HG03135 (cell line): ENCODE data around the gene PSMD13.

Experiments
- ATAC-seq: cut with Tn5 transposase; IDR thresholded peaks from one replicate; pipeline ENCODE4 v1.9.1; 2021; ENCODE audit warnings: mild to moderate bottlenecking, moderate library complexity; ENCODE audit not compliant: unreplicated experiment

PSMD13 gene

DNA sequence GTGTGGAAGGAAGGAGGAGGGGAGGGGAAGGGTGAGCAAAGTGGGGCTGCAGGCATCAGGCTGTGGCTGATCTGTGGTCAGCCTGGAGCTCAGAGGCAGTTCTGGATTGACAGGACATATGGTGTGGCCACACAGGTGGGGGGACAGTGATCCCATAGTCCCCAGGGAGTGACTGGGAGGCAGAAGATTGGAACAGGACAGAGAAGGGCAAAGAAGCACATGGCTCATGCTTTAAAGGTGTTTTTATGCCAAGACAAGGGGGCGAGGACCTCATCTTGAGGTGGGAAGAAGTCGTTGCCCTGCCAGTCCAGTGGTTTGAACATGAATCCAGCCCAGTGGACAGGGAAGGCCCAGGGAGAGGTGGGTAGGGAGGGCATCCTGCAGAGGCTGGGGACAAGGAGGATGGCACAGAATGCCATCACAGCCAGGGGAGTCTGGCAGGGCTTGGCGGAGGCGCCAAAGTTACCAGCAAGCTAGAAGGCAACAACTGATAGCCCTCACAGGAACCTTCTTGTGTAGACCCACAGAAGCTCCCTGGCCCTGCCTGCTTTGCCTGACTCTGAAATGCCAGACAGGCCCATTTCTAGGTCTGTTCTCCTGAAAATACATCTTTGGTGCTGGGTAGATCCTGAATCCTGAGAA is 32.7 kb upstream of the PSMD13 start:
- no peak for ATAC-seq

DNA sequence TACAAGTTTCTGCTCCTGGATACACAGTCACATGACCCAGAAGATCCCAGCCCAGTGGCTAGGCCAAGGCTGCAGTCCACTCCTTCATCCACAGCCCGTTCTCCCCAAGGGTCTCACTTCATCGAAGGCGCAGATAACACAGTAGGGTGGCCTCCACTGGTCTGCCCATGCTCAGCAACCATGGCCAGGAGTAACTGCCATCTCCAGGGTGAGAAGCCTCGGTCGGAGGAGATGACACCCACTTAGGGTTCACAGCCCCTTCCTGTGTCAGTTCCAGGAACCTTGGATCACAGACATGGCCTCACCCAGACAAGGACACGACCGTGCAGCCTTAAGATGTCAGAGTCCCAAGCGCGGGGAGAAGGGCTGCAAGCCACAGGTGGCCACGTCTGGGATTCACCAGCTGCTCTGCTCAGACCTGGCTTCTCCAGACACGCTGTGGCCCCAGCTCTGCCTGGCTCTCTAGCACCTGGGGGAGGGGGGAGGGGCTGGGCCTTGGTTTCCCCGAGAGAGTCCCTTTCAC is 32.1 kb upstream of the PSMD13 start:
- no peak for ATAC-seq

DNA sequence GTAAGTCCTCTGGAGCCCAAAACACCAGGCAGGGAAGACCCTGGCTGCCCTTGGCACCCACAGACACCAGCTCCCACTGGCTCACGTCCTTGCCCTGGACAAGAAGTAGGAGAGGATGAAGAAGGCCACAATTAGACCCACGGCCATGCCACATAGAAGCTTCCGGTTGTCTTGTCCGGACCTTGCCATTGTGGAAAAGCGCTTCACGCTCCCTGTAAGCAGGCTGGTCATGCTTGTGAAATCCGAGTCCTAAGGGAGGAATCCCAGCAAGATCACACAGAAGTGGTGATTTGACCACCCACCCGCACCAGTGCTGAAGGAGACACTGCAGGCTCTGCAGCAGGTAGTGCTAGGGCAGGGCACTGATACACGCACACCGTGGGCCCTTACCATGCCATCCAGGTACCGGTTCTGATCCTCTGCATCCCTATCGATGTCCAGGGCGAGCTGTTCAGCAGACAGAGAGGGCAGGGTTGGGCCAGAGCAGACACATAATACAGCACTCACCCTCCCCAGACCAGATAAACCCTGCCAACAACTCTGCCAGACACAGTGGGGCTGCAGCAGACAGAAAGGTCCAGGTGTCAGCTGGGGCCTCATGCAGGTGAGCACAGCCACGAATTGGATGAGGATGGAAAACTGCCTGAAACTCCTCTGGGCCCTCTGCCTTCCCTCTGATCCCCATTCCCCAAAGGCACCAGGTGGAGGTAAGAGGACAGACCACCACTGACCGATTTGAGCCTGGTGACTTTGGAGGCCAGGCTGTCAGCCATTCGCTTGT is 31.4 kb upstream of the PSMD13 start:
- no peak for ATAC-seq

DNA sequence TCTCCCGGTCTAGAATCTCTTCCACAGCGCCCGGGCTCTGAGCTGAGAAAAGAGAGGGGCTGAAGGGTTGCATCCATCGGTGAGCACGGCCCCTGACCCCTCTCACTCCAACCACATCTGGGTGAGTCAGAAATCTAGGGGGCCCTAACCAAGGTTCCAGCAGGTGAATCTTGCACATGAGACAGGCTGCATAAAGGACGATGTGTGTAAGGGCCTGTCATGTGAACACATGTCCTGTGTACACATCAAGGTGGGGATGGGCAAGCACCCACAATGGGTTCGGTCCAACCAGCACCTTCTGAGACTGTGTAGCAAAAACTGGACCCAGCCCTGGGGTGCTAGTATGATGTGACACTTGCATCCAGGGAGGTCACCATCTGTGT is 30.8 kb upstream of the PSMD13 start:
- ATAC-seq, result no peak

DNA sequence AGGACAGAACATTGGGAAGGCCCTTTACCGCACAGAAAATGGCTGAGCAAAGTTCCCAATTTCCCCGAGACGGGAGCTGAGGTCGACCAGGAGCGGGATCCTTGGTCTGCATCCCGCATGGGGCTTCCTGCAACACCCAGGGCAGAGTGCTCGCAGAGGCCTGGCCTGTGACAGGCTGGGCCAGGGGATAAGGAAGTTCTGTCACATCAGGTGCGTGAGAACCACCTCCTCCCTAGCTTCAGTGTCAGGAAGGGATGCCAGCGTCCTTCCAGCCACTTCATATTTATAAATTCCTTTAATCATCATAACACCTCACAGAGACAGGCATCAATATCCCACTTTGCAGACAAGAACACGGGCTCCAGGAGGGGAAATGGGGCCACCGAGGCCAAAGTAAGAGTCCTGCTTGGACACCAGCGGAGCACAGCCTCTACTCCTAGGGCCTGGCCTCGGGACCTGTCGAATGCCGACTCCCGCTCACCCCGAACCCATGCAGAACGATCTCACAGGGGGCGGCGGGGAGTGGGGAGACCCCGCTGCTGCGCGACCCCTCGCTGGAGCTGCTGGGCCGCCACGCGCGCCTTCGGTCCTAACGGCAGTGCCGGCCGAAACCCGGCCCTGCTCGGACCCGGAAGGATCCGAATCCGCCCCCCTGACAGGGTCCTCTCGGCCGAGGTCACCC is 30.1 kb upstream of the PSMD13 start:
- peak; percentile 2 for ATAC-seq

DNA sequence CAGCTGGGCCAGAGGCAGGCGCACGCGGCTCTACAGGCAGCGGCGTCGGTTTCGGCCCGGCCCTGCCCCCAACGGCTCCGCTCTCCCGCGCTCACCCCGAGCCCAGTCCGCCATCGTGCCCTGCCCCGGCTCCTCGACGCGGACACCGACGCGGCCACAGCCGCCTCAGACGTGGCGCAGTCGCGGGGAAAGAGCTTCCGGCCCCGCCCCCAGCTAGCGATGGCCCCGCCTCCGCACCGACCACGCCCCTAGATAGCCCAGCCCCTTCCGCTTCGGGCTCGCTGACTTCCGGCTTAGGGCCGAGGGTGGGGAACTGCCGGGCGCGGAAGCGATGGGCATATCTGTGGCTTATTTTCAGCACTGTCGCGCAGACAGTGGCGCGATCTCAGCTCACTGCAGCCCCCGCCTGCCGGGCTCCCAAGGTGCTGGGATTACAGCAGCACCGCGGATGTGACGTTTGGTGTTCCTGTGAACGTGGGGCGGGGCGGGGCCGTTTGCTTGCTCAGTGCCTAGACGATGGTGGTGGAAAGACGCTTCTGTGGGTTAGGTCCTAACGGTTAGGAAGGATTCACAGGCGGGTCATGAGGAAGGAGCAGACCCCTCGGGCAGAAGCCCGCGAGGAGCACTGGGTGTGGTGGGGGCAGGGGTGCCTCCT is 29.4 kb upstream of the PSMD13 start, which contains the start of the genes BET1L and RIC8A:
BET1L (minus strand) TSS at position 192 of the 655 bp plus-strand sequence; CDS start at position 114, 78 bp downstream.
RIC8A (plus strand) TSS at position 501 of the 655 bp plus-strand sequence. CDS start 1,147 bp downstream, outside the sequence.
- ATAC-seq, result peak; percentile 80

DNA sequence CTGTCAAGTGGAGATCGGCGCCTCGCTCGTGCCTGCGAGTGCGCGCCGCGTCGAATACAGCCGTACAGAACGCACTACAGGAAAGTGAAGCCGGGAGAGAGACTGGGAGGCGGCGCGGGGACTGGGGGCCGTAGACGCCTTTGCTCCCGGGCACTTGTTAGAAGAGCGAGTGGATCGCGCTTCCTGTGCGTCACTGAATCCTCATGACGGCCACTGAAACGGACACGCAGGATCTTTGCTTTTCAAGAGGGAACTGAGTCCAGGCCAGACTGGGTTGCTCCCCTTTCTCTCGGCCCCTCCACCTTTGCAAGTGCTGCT is 29.0 kb upstream of the PSMD13 start:
- peak; percentile 5 for ATAC-seq

DNA sequence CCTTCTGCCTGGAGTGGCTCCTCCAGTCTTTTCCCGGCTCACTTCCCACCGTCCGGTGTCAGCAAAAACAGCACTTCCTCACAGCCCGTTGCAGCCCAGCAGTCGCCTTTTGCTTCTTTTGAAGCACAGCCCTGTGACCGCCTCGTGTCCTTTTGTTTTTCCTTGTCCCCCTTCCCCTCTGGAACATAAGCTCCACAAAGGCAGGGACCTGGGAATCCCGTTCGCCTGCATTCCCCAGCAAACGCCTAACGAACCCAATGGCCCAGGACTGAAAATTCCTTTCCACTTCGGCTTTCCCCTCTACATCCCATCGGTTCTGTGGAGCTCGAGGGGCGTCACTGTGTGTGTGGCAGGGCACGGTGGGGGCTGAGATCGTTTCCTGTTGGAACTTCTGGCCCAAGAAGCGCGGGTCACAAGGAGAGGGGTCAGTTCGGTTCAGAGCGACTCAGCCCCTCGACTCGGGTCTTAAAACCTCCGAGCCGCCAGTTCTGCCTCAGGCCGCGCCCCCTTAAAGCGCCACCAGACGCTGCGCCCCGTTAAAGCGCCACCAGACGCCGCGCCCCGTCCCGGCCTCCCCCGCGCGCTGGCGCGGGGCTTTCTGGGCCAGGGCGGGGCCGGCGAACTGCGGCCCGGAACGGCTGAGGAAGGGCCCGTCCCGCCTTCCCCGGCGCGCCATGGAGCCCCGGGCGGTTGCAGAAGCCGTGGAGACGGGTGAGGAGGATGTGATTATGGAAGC is 28.4 kb upstream of the PSMD13 start:
- peak; percentile 35 for ATAC-seq

DNA sequence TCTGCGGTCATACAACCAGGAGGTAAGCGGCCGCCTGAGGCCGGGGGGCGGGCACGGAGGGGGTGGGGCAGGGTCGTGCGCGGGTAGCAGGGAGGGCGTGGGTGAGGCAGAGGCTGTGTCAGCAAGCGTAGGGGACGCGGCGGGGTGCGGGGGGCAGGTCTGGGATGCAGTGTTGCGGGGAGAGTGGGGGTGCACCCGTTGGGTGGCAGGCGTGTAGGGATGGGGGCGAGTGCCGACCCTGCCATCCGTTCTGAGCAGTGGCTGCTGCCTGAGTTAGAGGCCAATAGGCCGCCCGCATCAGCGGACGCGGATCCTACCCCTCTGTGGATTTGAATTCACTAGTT is 27.9 kb upstream of the PSMD13 start:
- no peak for ATAC-seq

DNA sequence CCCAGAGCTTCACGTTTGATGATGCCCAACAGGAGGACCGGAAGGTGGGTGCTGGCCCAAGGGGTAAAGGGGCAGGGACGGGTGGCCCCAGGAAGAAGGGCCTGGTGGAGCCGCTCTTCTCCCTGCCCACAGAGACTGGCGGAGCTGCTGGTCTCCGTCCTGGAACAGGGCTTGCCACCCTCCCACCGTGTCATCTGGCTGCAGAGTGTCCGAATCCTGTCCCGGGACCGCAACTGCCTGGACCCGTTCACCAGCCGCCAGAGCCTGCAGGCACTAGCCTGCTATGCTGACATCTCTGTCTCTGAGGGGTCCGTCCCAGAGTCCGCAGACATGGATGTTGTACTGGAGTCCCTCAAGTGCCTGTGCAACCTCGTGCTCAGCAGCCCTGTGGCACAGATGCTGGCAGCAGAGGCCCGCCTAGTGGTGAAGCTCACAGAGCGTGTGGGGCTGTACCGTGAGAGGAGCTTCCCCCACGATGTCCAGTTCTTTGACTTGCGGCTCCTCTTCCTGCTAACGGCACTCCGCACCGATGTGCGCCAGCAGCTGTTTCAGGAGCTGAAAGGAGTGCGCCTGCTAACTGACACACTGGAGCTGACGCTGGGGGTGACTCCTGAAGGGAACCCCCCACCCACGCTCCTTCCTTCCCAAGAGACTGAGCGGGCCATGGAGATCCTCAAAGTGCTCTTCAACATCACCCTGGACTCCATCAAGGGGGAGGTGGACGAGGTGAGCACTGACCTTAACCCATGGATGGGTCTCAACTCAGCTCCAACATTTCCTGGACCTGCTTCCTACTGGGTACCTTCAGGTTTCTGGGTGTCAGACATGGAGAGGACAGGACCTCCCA is 27.3 kb upstream of the PSMD13 start:
- no peak for ATAC-seq

DNA sequence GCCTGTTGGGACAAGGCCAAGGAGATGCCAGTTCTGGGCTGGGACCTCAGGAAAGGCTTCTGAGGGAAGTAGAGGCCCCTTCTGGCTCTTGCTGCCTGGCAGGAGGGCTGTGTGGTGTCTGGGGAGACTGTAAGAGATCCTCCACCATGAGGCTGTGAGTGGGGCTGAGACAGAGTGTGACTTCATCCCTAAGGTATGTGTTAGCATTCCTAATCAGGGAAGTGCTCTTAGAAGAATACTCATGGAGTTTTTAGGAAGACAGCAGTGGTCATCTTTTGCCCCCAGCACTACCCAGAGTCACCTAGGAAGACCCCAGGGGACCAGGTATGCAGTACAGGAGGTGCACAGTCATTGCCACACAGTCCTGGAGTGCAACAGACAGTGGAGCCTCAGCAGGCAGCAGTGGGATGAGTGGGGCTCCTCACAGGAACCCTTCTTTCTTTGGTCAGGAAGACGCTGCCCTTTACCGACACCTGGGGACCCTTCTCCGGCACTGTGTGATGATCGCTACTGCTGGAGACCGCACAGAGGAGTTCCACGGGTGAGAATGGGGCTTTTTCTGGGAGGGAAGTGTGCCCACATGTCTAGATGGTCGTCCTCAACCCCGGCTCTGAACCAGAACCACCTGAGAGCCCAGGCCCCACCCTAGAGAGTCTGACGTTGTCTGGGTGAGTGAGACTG is 26.5 kb upstream of the PSMD13 start:
- ATAC-seq, result no peak

DNA sequence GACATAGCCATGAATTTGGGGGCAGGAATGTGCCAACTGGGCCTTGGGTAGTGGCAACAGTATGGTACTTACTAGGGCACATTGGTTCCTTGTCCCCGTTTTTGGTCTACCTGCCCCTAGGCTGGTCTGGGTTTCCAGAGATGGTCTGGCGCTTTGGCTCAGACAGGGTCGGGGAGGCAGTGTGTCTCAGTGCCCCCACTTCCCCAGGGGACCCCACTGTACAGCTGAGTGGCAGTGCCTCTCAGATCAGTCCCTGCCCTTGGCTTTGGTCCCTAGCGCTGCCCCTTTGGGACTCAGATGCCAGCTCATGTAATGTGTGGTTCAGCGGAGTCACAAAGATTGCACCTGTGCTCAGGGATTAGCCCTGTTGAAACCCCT is 26.0 kb upstream of the PSMD13 start:
- ATAC-seq, result no peak

DNA sequence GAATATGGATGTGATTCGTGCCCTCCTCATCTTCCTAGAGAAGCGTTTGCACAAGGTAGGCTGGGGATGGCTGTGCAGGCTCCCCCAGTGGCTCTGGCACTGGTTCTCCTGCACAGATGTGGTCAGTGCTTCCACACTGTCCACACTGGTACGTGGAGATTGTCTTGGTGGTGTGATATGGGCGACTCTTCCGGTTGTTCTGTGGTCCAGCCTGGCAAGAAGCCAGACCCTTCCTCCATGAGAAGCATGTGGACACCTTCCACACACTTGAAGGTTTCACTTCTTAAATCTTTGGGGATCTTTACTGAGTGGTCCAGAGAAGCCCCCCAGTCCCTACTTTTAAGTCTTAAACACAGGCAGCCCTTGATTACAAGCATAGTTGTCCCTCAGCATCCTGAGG is 25.5 kb upstream of the PSMD13 start:
- no peak for ATAC-seq

DNA sequence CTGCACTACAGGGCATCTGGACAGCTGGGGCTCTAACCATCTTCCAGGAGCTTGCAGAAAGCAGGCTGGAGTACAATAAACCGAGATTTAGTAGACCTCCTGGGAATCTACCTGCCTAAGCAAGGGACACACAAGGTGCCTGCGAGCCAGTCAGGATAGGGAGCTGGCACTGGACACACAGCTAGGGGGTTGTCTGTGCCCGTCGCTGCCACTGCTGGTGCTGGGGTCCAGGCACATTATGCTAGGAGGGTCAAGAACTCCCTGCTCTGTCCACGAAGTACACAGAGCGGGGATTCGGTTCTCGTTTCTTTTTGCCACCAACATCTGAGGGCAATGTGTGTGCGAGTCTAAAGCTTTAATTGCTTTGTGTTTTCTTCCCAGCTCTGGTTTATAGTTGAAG is 25.0 kb upstream of the PSMD13 start:
- ATAC-seq, result no peak

DNA sequence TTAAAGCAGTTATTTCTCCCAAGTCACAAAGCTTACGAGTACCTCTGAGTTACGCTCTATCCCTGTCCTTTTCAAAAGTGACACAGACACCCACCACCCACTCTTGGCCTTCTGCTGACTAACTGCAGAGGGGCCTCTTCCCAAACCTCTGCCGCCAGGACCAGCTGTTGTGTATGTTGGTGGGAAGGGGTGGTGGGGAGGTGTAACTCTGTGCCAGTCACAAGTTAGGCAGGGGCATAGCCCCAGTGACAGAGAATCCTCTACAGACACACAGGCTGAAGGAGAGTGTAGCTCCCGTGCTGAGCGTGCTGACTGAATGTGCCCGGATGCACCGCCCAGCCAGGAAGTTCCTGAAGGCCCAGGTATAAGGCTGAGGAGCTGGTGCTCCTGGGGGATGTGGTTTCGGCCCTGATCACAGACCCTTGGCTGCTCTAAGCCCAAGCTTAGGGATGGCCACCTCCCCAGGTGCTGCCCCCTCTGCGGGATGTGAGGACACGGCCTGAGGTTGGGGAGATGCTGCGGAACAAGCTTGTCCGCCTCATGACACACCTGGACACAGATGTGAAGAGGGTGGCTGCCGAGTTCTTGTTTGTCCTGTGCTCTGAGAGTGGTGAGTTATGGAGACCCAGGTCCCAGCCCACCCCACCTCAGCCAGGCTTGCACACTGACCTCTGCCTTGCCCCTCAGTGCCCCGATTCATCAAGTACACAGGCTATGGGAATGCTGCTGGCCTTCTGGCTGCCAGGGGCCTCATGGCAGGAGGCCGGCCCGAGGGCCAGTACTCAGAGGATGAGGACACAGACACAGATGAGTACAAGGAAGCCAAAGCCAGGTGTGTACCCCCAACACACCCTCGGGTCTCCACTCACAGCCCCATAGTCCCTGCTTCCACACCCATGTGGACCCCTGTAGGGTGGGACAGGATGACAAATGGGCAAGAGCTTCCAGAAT is 24.4 kb upstream of the PSMD13 start:
- ATAC-seq, result no peak

DNA sequence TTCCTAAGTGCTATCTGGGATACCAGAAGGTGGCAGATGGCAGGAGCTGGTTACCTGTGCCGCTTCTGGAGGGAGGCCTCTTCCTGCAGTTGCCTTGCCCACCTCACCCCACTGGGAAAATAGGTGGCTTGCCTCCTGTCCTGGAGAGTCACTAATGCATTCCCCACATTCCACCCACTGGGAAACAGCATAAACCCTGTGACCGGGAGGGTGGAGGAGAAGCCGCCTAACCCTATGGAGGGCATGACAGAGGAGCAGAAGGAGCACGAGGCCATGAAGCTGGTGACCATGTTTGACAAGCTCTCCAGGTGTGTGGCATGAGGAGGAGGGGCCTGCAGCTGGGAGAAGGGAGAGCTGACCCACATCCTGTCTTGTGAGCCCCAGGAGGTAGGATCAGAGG is 23.7 kb upstream of the PSMD13 start:
- ATAC-seq, result no peak

DNA sequence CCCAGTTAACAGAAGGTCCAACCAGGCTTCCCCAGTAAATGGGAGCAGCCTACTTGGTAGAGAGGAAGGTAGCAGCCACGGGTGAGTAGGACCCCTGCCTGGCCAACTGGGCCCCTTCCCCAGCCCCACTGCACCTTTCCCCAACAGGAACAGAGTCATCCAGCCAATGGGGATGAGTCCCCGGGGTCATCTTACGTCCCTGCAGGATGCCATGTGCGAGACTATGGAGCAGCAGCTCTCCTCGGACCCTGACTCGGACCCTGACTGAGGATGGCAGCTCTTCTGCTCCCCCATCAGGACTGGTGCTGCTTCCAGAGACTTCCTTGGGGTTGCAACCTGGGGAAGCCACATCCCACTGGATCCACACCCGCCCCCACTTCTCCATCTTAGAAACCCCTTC is 22.7 kb upstream of the PSMD13 start:
- ATAC-seq, result no peak

DNA sequence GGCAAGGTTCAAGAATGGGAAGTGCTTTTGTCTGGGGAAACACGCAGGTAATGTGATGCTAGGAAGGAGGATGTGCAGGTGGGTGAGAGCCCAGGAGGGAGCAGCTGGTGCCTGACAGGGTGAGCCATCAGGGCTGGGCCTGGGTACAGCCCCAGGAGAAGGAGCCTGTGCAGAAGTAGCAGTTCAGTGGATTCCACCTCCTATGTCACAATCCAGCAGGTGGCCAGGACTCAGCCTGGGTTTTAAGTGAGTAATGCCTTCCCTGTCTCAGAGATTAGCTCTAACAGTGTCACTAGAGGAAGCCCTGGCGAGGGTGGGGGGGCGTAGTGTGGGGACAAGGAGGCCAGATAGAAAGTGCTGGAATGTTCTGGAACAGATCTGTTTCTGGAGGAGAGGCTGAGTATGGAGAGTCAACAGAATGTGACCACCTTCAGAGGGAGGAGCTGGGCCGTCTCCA is 21.2 kb upstream of the PSMD13 start:
- ATAC-seq, result no peak
